DOHH2 (cell line): ENCODE measurements around the gene RIOX2.

Source experiments
- H3F3A ChIP-seq: fragments of 200-600 bp; sonication (generic), shearing (Covaris generic); 2 replicates; pipeline ENCODE4 v1.6.0; 2016; ENCODE audit warnings: antibody characterized with exemption, mild to moderate bottlenecking; ENCODE audit not compliant: control insufficient read depth, insufficient read depth
- H3K27ac ChIP-seq: fragments of 200-600 bp; sonication (generic); 2 replicates; pipeline ENCODE4 v1.5.1; 2014; ENCODE audit warnings: low read depth, mild to moderate bottlenecking, low read length, moderate library complexity
- H3K27me3 ChIP-seq: fragments of 200-600 bp; sonication (generic); 2 replicates; pipeline ENCODE4 v1.6.1; 2014; ENCODE audit warnings: mild to moderate bottlenecking, low read length, mixed read lengths; ENCODE audit not compliant: control insufficient read depth
- H3K36me3 ChIP-seq: fragments of 200-600 bp; sonication (generic); 2 replicates; pipeline ENCODE4 v1.6.1; 2014; ENCODE audit warnings: mild to moderate bottlenecking, low read length, moderate library complexity, mixed read lengths; ENCODE audit not compliant: control insufficient read depth
- H3K4me1 ChIP-seq: fragments of 200-600 bp; sonication (generic); 2 replicates; pipeline ENCODE4 v1.6.1; 2014; ENCODE audit warnings: mild to moderate bottlenecking, low read length, mixed read lengths; ENCODE audit not compliant: control insufficient read depth
- H3K4me2 ChIP-seq: fragments of 200-600 bp; sonication (generic); 2 replicates; pipeline ENCODE4 v1.6.0; 2014; ENCODE audit warnings: mild to moderate bottlenecking, low read length, moderate library complexity
- H3K4me3 ChIP-seq: fragments of 200-600 bp; sonication (generic); 2 replicates; pipeline ENCODE4 v1.5.1; 2014; ENCODE audit warnings: mild to moderate bottlenecking, low read length, mixed read lengths
- H3K79me2 ChIP-seq: fragments of 200-600 bp; sonication (generic); 2 replicates; pipeline ENCODE4 v1.6.1; 2014; ENCODE audit warnings: mild to moderate bottlenecking, low read length, mixed read lengths; ENCODE audit not compliant: control insufficient read depth
- H3K9me2 ChIP-seq: fragments of 200-600 bp; sonication (generic); replicated peaks from 2 replicates; pipeline ENCODE4 v1.6.1; 2014; ENCODE audit warnings: mild to moderate bottlenecking, low read length, mixed read lengths; ENCODE audit not compliant: control insufficient read depth
- H3K9me3 ChIP-seq: fragments of 200-600 bp; sonication (generic); 2 replicates; pipeline ENCODE4 v1.6.1; 2014; ENCODE audit warnings: antibody characterized with exemption, low read length, mixed read lengths; ENCODE audit not compliant: control insufficient read depth, insufficient read depth
- H4K20me1 ChIP-seq: fragments of 200-600 bp; sonication (generic); 2 replicates; pipeline ENCODE4 v1.6.0; 2014; ENCODE audit warnings: low read depth, mild to moderate bottlenecking, antibody characterized with exemption, low read length, moderate library complexity; ENCODE audit not compliant: control insufficient read depth, insufficient read depth
- EZH2phosphoT487 ChIP-seq: fragments of 200-600 bp; sonication (generic); IDR thresholded peaks from 2 replicates; pipeline ENCODE4 v1.6.1; 2017; ENCODE audit warnings: borderline replicate concordance, mild to moderate bottlenecking, antibody characterized with exemption, low read length, moderate library complexity, mixed read lengths
- TF ChIP-seq, protein P1 (sequence below): fragments of 200-600 bp; sonication (generic); IDR thresholded peaks from one replicate; pipeline ENCODE4 v1.5.1; 2014; ENCODE audit warnings: antibody characterized with exemption, mild to moderate bottlenecking, low read depth, low read length; ENCODE audit not compliant: poor library complexity, severe bottlenecking

RIOX2 gene

GRCh38 chr3:97892852-97893251 is 79.4 kb downstream of the RIOX2 start:
- Histone ChIP-seq H4K20me1 (no peaks in the 10 kb centered on the region), H3F3A (no peaks in the 10 kb centered on the region), H3K27ac (no peak overlapping the region), H3K9me2 (no peaks in the 10 kb centered on the region), H3K36me3 (no peaks in the 10 kb centered on the region), H3K79me2 (no peaks in the 10 kb centered on the region), H3K9me3 (no peaks in the 10 kb centered on the region), H3K4me1 (peaks cover 10% of the 10 kb centered on the region), H3K27me3 (no peaks in the 10 kb centered on the region), H3K4me3 (no peak overlapping the region), H3K4me2 (no peak overlapping the region)
- TF ChIP-seq, protein P1, sequence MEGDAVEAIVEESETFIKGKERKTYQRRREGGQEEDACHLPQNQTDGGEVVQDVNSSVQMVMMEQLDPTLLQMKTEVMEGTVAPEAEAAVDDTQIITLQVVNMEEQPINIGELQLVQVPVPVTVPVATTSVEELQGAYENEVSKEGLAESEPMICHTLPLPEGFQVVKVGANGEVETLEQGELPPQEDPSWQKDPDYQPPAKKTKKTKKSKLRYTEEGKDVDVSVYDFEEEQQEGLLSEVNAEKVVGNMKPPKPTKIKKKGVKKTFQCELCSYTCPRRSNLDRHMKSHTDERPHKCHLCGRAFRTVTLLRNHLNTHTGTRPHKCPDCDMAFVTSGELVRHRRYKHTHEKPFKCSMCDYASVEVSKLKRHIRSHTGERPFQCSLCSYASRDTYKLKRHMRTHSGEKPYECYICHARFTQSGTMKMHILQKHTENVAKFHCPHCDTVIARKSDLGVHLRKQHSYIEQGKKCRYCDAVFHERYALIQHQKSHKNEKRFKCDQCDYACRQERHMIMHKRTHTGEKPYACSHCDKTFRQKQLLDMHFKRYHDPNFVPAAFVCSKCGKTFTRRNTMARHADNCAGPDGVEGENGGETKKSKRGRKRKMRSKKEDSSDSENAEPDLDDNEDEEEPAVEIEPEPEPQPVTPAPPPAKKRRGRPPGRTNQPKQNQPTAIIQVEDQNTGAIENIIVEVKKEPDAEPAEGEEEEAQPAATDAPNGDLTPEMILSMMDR = no peak
- TF ChIP-seq EZH2phosphoT487 = no peak
